GM12872 (cell line): ENCODE results near the gene PIEZO1.
A peak's percentile ranks its signal among the peaks of the same experiment; 100 is the strongest.

Source experiments
- TF ChIP-seq, protein P1 (sequence below): IDR thresholded peaks from 3 replicates; pipeline ENCODE4 v1.5.1; 2011; ENCODE audit warnings: low read depth, mild to moderate bottlenecking, low read length, moderate library complexity; ENCODE audit not compliant: insufficient read depth

The PIEZO1 gene

DNA sequence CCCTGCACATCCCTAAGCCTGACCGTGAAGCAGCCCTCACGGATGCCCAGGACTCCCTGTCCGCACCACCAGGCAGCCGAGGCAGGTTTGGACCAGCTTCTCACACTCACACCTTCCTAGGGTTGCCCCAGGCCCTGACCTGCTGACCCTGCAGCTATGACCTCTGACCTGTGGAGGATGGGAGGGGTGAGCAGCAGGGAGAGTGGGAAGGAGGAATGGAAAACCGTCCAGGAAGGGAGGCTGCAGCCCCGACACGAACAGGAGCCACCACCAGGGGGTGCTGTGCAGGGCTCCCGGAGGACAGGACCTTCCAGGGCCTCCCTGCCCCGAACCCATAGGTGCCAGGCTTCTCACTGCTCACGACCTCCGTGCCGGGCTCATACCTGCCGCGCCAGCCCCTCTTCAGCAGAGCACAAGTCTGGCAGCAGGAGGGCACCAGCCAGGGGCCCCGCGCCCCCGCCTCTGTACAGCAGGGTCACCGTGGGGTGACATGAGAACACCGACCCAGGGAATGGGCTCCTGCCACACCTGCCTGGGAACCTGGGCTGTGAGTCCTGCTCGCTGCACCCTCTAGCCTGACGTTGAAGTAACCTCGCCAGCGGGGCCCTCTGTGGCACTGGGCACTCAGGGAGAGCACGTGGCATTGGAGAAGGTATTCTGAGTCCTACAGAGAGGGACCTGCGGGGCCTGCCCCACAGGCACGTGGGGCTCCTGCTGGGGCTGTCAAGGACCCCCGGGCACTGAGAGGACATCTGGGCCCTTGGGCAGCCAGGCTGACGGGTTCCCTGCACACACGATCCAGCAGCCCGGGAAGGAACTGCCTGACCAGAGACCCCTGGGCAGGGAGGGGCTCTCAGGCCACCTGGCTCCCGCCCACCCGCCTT lies 41.1 kb downstream of the PIEZO1 start:
- TF ChIP-seq, protein P1, sequence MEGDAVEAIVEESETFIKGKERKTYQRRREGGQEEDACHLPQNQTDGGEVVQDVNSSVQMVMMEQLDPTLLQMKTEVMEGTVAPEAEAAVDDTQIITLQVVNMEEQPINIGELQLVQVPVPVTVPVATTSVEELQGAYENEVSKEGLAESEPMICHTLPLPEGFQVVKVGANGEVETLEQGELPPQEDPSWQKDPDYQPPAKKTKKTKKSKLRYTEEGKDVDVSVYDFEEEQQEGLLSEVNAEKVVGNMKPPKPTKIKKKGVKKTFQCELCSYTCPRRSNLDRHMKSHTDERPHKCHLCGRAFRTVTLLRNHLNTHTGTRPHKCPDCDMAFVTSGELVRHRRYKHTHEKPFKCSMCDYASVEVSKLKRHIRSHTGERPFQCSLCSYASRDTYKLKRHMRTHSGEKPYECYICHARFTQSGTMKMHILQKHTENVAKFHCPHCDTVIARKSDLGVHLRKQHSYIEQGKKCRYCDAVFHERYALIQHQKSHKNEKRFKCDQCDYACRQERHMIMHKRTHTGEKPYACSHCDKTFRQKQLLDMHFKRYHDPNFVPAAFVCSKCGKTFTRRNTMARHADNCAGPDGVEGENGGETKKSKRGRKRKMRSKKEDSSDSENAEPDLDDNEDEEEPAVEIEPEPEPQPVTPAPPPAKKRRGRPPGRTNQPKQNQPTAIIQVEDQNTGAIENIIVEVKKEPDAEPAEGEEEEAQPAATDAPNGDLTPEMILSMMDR = peak; percentile 92

DNA sequence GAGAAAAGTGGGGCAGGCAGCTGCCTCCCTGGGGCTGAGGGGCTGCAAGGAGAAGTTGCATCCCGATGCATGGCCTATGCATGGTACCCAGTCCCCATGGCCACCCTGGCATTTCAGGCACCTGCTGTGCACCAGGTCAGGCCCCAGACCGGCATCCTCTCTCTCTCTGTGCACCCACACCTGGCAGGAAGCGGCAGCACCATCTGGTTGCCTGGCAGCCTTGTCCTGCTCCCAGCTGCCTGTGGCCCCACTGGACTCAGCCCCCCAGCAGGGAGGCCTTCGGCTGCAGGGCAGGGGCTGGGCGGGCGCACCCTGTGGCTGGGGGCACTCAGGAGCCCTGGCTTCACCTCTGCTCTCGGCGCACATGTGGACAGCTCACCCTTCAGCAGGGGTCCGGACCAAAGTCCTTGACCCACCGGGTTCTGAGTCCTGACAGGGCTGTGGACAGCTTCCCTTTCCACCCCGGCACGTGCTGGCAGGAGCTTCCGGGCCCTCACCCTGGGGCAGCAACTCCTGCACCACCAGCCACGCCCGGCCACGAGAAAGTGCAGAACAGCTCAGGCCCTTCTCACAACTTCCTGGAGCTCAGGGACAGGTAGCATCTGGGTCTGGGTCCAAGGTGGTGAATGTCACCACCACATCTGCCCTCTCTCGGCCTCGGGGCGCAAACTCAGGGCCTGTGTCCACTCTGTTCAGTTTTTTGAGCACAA lies 42.0 kb downstream of the PIEZO1 start:
- TF ChIP-seq, protein P1 = no peak

DNA sequence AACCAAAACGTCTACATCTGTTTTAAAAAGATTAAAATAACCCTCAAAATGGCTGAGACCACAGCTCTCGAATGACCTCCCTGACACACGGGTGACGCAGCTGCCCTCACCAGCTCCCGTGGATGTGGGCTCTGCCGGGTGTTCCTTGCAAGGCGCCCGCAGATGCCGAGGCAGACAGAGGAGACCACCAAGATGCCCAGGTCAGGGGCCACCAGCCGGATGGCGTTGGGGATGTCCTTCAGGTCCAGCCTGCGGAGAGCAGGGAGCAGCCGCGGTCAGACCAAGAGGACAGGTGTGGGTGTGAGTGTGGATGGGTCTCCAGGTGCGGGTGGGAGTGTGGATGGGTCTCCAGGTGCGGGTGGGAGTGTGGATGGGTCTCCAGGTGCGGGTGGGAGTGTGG lies 43.7 kb downstream of the PIEZO1 start:
- TF ChIP-seq, protein P1 = no peak

DNA sequence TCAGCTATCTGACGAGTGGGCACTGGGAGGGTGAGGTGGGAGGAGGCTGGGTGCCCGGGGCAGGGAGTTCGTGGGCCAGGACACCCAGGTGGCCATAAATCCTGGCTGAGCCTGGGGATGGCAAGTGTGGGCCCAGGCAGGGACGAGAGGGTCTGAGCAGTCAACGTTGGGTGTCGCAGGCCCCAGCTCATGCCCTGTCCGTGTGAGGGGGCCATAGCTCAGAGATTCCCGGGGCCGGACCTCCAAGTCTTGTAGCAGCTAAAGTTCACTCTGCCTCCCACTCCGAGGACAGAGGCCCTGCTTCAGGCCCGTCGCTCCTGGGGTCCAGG lies 44.3 kb downstream of the PIEZO1 start:
- TF ChIP-seq, protein P1 = no peak

DNA sequence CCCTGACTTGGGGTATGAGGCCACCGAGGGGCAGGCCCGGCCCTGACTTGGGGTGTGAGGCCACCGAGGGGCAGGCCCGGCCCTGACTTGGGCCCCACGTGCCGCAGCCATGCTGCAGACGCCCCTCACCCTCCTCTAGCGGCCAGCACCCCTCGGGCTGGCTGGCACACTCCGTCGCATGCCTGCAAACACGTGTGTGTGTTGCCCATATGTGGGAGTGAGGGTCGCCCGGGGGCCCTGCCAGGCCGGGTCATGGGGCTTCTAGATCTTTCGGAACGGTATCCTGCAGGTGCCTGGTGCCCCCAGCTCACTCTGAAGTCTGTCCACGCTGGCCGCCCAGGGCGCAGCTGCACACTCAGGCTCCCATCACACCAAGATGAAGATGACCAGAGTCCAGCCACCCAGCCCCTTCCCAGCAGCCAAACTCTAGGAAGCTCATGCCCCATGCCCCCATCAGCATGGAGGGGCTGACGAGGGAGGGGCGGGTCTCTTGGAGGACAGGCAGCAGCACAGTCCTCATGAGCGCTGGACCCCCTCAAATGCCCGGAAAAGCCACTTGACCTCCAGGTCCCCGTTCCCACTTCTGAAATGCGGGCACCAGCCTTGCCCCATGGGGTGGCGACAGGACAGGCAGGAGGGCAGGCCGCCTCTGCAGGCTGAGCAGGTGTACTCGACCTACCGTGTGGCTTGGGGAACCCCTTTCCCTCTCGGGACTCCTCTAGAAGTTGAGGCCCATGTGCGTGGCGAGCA lies 44.9 kb downstream of the PIEZO1 start:
- TF ChIP-seq, protein P1 = no peak

DNA sequence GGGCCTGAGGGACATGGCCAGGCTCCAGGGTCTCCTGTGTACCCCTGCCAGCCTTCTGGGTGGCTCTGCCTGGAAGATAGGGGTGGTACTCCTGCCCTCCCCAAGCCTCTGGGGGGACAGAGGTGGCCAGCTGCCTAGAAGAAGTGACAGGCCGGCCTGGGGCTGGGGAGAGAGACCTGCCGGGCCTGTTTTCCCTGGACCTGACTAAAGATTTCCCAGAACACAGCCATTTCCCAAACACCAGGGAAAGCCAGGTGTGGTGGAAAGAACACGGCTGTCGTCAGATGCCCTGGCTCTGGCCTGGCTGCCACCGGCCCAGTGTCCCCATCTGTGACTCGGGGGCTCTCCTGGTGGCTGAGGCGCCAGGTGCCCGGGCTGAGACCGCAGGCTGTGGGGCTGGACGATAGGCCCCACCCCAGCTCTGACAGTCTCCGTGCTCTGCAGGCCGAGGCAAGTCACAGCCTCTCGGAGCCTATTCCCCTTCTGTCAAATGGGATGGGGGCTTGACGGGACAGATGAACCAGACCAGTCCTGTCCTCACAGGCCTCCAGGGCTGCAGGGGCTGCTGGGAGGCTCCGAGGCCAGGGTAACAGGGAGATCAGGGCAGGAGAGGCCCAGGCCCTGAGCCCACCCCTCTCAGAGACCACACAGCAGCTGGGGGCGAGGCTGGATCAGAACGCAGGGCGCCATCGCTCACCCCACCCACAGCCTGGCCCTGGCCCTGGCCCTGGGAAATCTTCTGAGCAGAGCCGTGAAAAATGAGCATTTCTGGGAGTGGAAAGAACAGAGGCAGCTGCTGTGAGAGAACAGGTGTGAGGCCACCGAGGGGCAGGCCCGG lies 45.7 kb downstream of the PIEZO1 start:
- TF ChIP-seq, protein P1 = no peak
